HepG2 (cell line): ENCODE results near the gene CATSPERD. TPM values are rescaled to one million over a fixed set of nuclear protein-coding genes. Genes with fewer than 3 reads are reported as not detected.

Experiments
- ARNTL ChIP-seq: sonication (generic); formaldehyde crosslinking; IDR thresholded peaks from 2 replicates; pipeline ENCODE4 v1.4.0; 2020; ENCODE audit warnings: mild to moderate bottlenecking, missing genetic modification reagents
- CEBPB ChIP-seq: IDR thresholded peaks from 2 replicates; pipeline ENCODE4 v1.6.1; 2011; ENCODE audit warnings: low read depth, low read length, improper control_type of control experiment, borderline replicate concordance
- CENPX ChIP-seq: sonication (generic); formaldehyde crosslinking; IDR thresholded peaks from 2 replicates; pipeline ENCODE4 v1.9.0; 2021; ENCODE audit warnings: mild to moderate bottlenecking, missing genetic modification reagents, moderate library complexity
- ELF1 ChIP-seq: sonication (generic); formaldehyde crosslinking; IDR thresholded peaks from 2 replicates; pipeline ENCODE4 v1.4.0; 2020; ENCODE audit warnings: missing genetic modification reagents
- FOXA1 ChIP-seq, 2 experiments: fragments of 450-650 bp in 1 of 2; sonication (generic) in 1 of 2; formaldehyde crosslinking in 1 of 2; IDR thresholded peaks; 2 replicates each; pipeline versions ENCODE4 v1.4.0 to v1.6.1; 2016 to 2020; ENCODE audit warnings: missing genetic modification reagents in 1 of 2
- GABPB1 ChIP-seq: IDR thresholded peaks from 2 replicates; pipeline ENCODE4 v1.6.1; 2016; ENCODE audit warnings: mild to moderate bottlenecking, missing genetic modification reagents, moderate library complexity, missing compliant biosample characterization
- GLI4 ChIP-seq: sonication (generic); formaldehyde crosslinking; IDR thresholded peaks from 2 replicates; pipeline ENCODE4 v1.5.1; 2020; ENCODE audit warnings: missing genetic modification reagents, mild to moderate bottlenecking, moderate library complexity, borderline replicate concordance
- HOXA3 ChIP-seq: sonication (generic); formaldehyde crosslinking; IDR thresholded peaks from 2 replicates; pipeline ENCODE4 v1.5.0; 2020; ENCODE audit warnings: missing genetic modification reagents
- KDM2A ChIP-seq: sonication (generic); formaldehyde crosslinking; IDR thresholded peaks from 2 replicates; pipeline ENCODE4 v1.4.0; 2020; ENCODE audit warnings: low read depth, missing genetic modification reagents, borderline replicate concordance
- KDM4B ChIP-seq: sonication (generic); formaldehyde crosslinking; IDR thresholded peaks from 2 replicates; pipeline ENCODE4 v1.4.0; 2020; ENCODE audit warnings: missing genetic modification reagents
- KLF13 ChIP-seq: sonication (generic); formaldehyde crosslinking; IDR thresholded peaks from 2 replicates; pipeline ENCODE4 v1.4.0; 2020; ENCODE audit warnings: mild to moderate bottlenecking, missing genetic modification reagents
- NCOA5 ChIP-seq: sonication (generic); formaldehyde crosslinking; IDR thresholded peaks from 2 replicates; pipeline ENCODE4 v1.4.0; 2020; ENCODE audit warnings: missing genetic modification reagents
- PHF8 ChIP-seq: sonication (generic); formaldehyde crosslinking; IDR thresholded peaks from 2 replicates; pipeline ENCODE4 v1.5.0; 2020; ENCODE audit warnings: missing genetic modification reagents
- REXO4 ChIP-seq: sonication (generic); formaldehyde crosslinking; IDR thresholded peaks from 2 replicates; pipeline ENCODE4 v1.8.0; 2022; ENCODE audit warnings: missing genetic modification reagents, mild to moderate bottlenecking, borderline replicate concordance
- RXRB ChIP-seq: IDR thresholded peaks from 2 replicates; pipeline ENCODE4 v1.6.1; 2016; ENCODE audit warnings: borderline replicate concordance, missing genetic modification reagents, missing compliant biosample characterization
- SALL2 ChIP-seq: sonication (generic); formaldehyde crosslinking; IDR thresholded peaks from 2 replicates; pipeline ENCODE4 v1.8.1; 2023; ENCODE audit warnings: mild to moderate bottlenecking, missing genetic modification reagents, inconsistent platforms
- SMAD3 ChIP-seq: sonication (generic); formaldehyde crosslinking; IDR thresholded peaks from 2 replicates; pipeline ENCODE4 v1.4.0; 2020; ENCODE audit warnings: missing genetic modification reagents
- TARDBP ChIP-seq: sonication (generic); formaldehyde crosslinking; IDR thresholded peaks from 2 replicates; pipeline ENCODE4 v1.8.0; 2022; ENCODE audit warnings: mild to moderate bottlenecking, missing genetic modification reagents
- TRIM24 ChIP-seq: sonication (generic); formaldehyde crosslinking; IDR thresholded peaks from 2 replicates; pipeline ENCODE4 v1.8.0; 2022; ENCODE audit warnings: mild to moderate bottlenecking, missing genetic modification reagents
- ZBTB21 ChIP-seq: sonication (generic); formaldehyde crosslinking; IDR thresholded peaks from 2 replicates; pipeline ENCODE4 v1.4.0; 2020; ENCODE audit warnings: missing genetic modification reagents
- ZFY ChIP-seq: sonication (generic); formaldehyde crosslinking; IDR thresholded peaks from 2 replicates; pipeline ENCODE4 v1.4.0; 2020; ENCODE audit warnings: missing genetic modification reagents
- ZKSCAN8 ChIP-seq: IDR thresholded peaks from 2 replicates; pipeline ENCODE4 v1.6.1; 2016; ENCODE audit warnings: borderline replicate concordance, missing genetic modification reagents, missing compliant biosample characterization
- ZNF354B ChIP-seq: sonication (generic); formaldehyde crosslinking; IDR thresholded peaks from 2 replicates; pipeline ENCODE4 v1.8.0; 2022; ENCODE audit warnings: mild to moderate bottlenecking, missing genetic modification reagents
- ZNF598 ChIP-seq: sonication (generic); formaldehyde crosslinking; IDR thresholded peaks from 2 replicates; pipeline ENCODE4 v1.5.1; 2020; ENCODE audit warnings: mild to moderate bottlenecking, missing genetic modification reagents, borderline replicate concordance
- ZSCAN31 ChIP-seq: sonication (generic); formaldehyde crosslinking; IDR thresholded peaks from 2 replicates; pipeline ENCODE4 v1.5.0; 2020; ENCODE audit warnings: low read depth, mild to moderate bottlenecking, missing genetic modification reagents
- polyA plus RNA-seq, 8 experiments: library from polyadenylated mRNA; depleted of rRNA in 3 of 8; stranded (reverse) in 7 of 8; unstranded in 1 of 8; fragments of >200 nt; fragmentation: Illumina TruSeq in 4 of 8; extraction: Trizol in 4 of 8; gene quantifications; 2 replicates each; pipeline versions ENCODE4 v1.2.1 to v1.2.3, GENCODE V29; 2011 to 2016; ENCODE audit warnings: low read depth in 4 of 8, missing spikeins in 1 of 8, mixed read lengths in 1 of 8; ENCODE audit not compliant: insufficient read depth in 1 of 8
- total RNA-seq, 5 experiments: library from RNA; depleted of rRNA; stranded (reverse); fragments of >200 nt; fragmentation: Illumina TruSeq; extraction: Trizol; gene quantifications; 2 replicates each; pipeline ENCODE4 v1.2.3, GENCODE V29; 2016; ENCODE audit warnings: low read depth in 1 of 5
- TF ChIP-seq, protein P1 (sequence below): sonication (generic); formaldehyde crosslinking; IDR thresholded peaks from 2 replicates; pipeline ENCODE4 v1.5.0; 2020; ENCODE audit warnings: missing genetic modification reagents
- TF ChIP-seq, protein P2 (sequence below): sonication (generic); formaldehyde crosslinking; IDR thresholded peaks from 2 replicates; pipeline ENCODE4 v1.5.1; 2020; ENCODE audit warnings: mild to moderate bottlenecking, moderate library complexity, missing genetic modification reagents
- TF ChIP-seq, protein P3 (sequence below): sonication (generic); formaldehyde crosslinking; IDR thresholded peaks from 2 replicates; pipeline ENCODE4 v1.5.1; 2020; ENCODE audit warnings: missing genetic modification reagents, mild to moderate bottlenecking, borderline replicate concordance

CATSPERD gene
- total and polyA plus RNA-seq, 2 of the 13 experiments (the other 11 are each of a cell fraction or from before 2014, with no cell fraction given), result 0.04 TPM; not detected in 1

DNA sequence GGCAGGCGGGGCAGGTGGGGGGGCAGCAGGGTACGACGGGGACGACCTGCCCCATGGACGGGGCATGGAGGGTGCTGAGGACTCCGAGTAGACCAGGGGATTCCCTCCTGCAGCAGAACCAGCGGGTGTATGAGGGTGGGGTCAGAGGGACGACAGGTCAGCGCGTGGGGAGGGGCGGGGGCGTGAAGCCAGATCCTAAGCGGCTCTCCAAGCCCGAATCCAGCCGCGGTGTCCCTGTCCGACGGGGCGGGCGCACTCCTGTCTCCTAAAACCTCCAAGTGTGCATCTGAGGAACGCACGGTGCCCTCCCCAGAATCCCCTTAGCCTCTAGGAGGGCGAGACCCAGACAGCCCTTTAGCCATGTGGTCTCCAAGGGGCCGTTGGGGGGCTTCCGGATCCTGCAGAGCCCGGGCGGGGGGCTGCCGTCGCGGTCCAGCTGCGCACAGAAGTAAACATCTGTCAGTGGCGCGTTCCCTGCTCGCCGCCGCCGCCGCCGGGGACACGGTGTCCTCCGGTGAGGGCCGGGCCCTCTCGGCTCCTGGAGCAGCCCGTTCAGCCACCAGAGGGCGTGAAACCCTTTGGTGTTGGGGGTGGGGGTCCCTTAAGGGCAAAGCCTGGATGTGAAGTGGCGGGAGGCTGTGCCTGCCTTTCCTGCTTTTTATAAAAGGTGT is 85.2 kb downstream of the CATSPERD start (continued):
- TF ChIP-seq CENPX (CRISPR knock-in tag), result no peak
- TF ChIP-seq FOXA1 (IDR thresholded peaks at IDR 0.05), result no peak
- TF ChIP-seq FOXA1 (CRISPR knock-in tag; IDR thresholded peaks at IDR 0.05), result 0 out of 2 replicates have a peak, but pooled peaks have one; percentile 21
- TF ChIP-seq SMAD3, result no peak
- TF ChIP-seq, protein P1, sequence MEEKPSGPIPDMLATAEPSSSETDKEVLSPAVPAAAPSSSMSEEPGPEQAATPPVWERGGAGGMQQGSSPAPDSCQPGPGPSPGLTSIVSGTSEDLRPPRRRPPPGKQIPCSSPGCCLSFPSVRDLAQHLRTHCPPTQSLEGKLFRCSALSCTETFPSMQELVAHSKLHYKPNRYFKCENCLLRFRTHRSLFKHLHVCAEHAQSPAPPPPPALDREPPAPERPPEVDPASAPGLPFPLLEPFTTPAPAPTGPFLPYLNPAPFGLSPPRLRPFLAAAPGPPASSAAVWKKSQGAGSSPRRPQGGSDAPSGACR (CRISPR knock-in tag), result no peak
- 0 out of 2 replicates have a peak, but pooled peaks have one; percentile 30 for TF ChIP-seq PHF8 (CRISPR knock-in tag)
- TF ChIP-seq HOXA3, result 0 out of 2 replicates have a peak, but pooled peaks have one; percentile 35
- no peak for TF ChIP-seq NCOA5
- TF ChIP-seq KLF13, result no peak
- peak; percentile 55; the same call in 1 of the 2 replicates for TF ChIP-seq TARDBP (CRISPR knock-in tag)
- peak; percentile 78; the same call in 1 of the 2 replicates for TF ChIP-seq RXRB (CRISPR knock-in tag)
- TF ChIP-seq CEBPB, result no peak
- peak; percentile 62 for TF ChIP-seq ZFY
- no peak for TF ChIP-seq ARNTL (CRISPR knock-in tag)
- TF ChIP-seq GABPB1 (CRISPR knock-in tag), result peak; percentile 69
- TF ChIP-seq SALL2, result 0 out of 2 replicates have a peak, but pooled peaks have one; percentile 23
- no peak for TF ChIP-seq REXO4 (CRISPR knock-in tag)
- TF ChIP-seq ELF1 (CRISPR knock-in tag), result no peak
- TF ChIP-seq TRIM24 (CRISPR knock-in tag), result no peak
- TF ChIP-seq, protein P2, sequence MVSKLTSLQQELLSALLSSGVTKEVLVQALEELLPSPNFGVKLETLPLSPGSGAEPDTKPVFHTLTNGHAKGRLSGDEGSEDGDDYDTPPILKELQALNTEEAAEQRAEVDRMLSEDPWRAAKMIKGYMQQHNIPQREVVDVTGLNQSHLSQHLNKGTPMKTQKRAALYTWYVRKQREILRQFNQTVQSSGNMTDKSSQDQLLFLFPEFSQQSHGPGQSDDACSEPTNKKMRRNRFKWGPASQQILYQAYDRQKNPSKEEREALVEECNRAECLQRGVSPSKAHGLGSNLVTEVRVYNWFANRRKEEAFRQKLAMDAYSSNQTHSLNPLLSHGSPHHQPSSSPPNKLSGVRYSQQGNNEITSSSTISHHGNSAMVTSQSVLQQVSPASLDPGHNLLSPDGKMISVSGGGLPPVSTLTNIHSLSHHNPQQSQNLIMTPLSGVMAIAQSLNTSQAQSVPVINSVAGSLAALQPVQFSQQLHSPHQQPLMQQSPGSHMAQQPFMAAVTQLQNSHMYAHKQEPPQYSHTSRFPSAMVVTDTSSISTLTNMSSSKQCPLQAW (CRISPR knock-in tag), result peak; percentile 42; the same call in 1 of the 2 replicates
- TF ChIP-seq ZSCAN31 (CRISPR knock-in tag), result 0 out of 2 replicates have a peak, but pooled peaks have one; percentile 69
- 0 out of 2 replicates have a peak, but pooled peaks have one; percentile 43 for TF ChIP-seq ZKSCAN8 (CRISPR knock-in tag)
- peak; percentile 84 for TF ChIP-seq KDM2A
- TF ChIP-seq KDM4B (CRISPR knock-in tag), result peak; percentile 67; the same call in 1 of the 2 replicates
- TF ChIP-seq ZNF598 (CRISPR knock-in tag), result 0 out of 2 replicates have a peak, but pooled peaks have one; percentile 50
- TF ChIP-seq GLI4 (CRISPR knock-in tag), result no peak
- no peak for TF ChIP-seq ZNF354B (CRISPR knock-in tag)
- TF ChIP-seq, protein P3, sequence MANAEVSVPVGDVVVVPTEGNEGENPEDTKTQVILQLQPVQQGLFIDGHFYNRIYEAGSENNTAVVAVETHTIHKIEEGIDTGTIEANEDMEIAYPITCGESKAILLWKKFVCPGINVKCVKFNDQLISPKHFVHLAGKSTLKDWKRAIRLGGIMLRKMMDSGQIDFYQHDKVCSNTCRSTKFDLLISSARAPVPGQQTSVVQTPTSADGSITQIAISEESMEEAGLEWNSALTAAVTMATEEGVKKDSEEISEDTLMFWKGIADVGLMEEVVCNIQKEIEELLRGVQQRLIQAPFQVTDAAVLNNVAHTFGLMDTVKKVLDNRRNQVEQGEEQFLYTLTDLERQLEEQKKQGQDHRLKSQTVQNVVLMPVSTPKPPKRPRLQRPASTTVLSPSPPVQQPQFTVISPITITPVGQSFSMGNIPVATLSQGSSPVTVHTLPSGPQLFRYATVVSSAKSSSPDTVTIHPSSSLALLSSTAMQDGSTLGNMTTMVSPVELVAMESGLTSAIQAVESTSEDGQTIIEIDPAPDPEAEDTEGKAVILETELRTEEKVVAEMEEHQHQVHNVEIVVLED (CRISPR knock-in tag), result no peak
- no peak for TF ChIP-seq ZBTB21 (CRISPR knock-in tag)
